Measurements from ENCODE around the gene IRF2BPL. TPM values are rescaled to one million over a fixed set of nuclear protein-coding genes. Genes with fewer than 3 reads are reported as not detected.

The IRF2BPL gene
- total RNA-seq, 5 donors from 2014 or later (not counting 1 experiment from before 2014, with no cell fraction given) = 32.6 to 50.4 (median 38.8) TPM

- H3K36me3 ChIP-seq (ENCODE audit: control insufficient read depth in 2 of 2, extremely low read depth in 1 of 2, insufficient read depth in 1 of 2, low read length in 1 of 2) = no peaks in the 10 kb centered on the region
- no peak overlapping the region for H3K4me3 ChIP-seq (ENCODE audit: control insufficient read depth in 1 of 2, extremely low read depth in 1 of 2, low read length in 1 of 2)
- ATAC-seq (replicated peaks in 1 of 4) = no peak
- H3K27me3 ChIP-seq (replicated peaks in 1 of 2; ENCODE audit: control insufficient read depth in 2 of 2, extremely low read depth in 1 of 2, insufficient read depth in 2 of 2, low read length in 1 of 2) = peaks cover 0 to 9% of the 10 kb centered on the region in 2 experiments
- Mint-ChIP-seq H3K27me3 (peaks cover 0 to 1% of the 10 kb centered on the region in 2 donors), H3K4me1 (peaks cover 0 to 9% (median 2%) of the 10 kb centered on the region in 3 donors), H3K4me3 (no peak overlapping the region), H3K9me3 (no peaks in the 10 kb centered on the region), H3K36me3 (no peaks in the 10 kb centered on the region), H3K27ac (no peak overlapping the region)
- ChIA-PET POLR2A (interaction anchor here in 1 of 2 donors (0.6 kb wide), 1 partner anchor 39 kb away, joined by 3 read pairs; no protein-coding TSS in a partner anchor), CTCF (interaction anchor here (0.6 to 1.5 kb wide), 6 partner anchors 16 to 193 kb away, joined by 3 to 8 read pairs (median 4); no protein-coding TSS in a partner anchor)
- H3K9me3 ChIP-seq = no peaks in the 10 kb centered on the region
- no peak overlapping the region for H3K27ac ChIP-seq (ENCODE audit: low read length)
- peaks cover 0 to 5% of the 10 kb centered on the region in 2 experiments for H3K4me1 ChIP-seq (ENCODE audit: control insufficient read depth in 1 of 2, extremely low read depth in 1 of 2, insufficient read depth in 2 of 2, low read length in 2 of 2)
- WGBS (ENCODE audit: insufficient coverage) = 83% methylated on average over 4 of the region's 10 CpGs
- DNase-seq = no peak
Observed at GRCh38 chr14:77063571-77064171, 35.2 kb upstream of the IRF2BPL start.

- peaks cover 0 to 9% of the 10 kb centered on the region in 2 experiments for H3K27me3 ChIP-seq (replicated peaks in 1 of 2; ENCODE audit: control insufficient read depth in 2 of 2, extremely low read depth in 1 of 2, insufficient read depth in 2 of 2, low read length in 1 of 2)
- peaks cover 0 to 8% (median 0%) of the 10 kb centered on the region in 3 donors for H3K4me1 Mint-ChIP-seq
- H3K27ac Mint-ChIP-seq = no peak overlapping the region
- DNase-seq (no peak), ATAC-seq (replicated peaks in 1 of 4) (no peak)
- H3K9me3 Mint-ChIP-seq = no peaks in the 10 kb centered on the region
- H3K27me3 Mint-ChIP-seq = no peaks in the 10 kb centered on the region
- 83% methylated on average over 3 of the region's 3 CpGs for WGBS (ENCODE audit: insufficient coverage)
- no peak overlapping the region for H3K4me3 Mint-ChIP-seq
- H3K27ac ChIP-seq (ENCODE audit: low read length) = no peak overlapping the region
- H3K36me3 ChIP-seq (ENCODE audit: control insufficient read depth in 2 of 2, extremely low read depth in 1 of 2, insufficient read depth in 1 of 2, low read length in 1 of 2) = no peaks in the 10 kb centered on the region
- CTCF ChIA-PET = interaction anchor here (0.7 to 1.5 kb wide), 4 partner anchors 17 to 191 kb away, joined by 3 to 5 read pairs (median 4); no protein-coding TSS in a partner anchor
- POLR2A ChIA-PET = interaction anchor here in 1 of 2 donors (0.5 kb wide), 1 partner anchor 37 kb away, joined by 11 read pairs; no protein-coding TSS in a partner anchor
- H3K36me3 Mint-ChIP-seq = no peaks in the 10 kb centered on the region
- no peaks in the 10 kb centered on the region for H3K9me3 ChIP-seq
- H3K4me1 ChIP-seq (ENCODE audit: control insufficient read depth in 1 of 2, extremely low read depth in 1 of 2, insufficient read depth in 2 of 2, low read length in 2 of 2) = no peaks in the 10 kb centered on the region
- no peak overlapping the region for H3K4me3 ChIP-seq (ENCODE audit: control insufficient read depth in 1 of 2, extremely low read depth in 1 of 2, low read length in 1 of 2)
Observed at GRCh38 chr14:77062261-77062660, 33.8 kb upstream of the IRF2BPL start.

- ChIA-PET CTCF (interaction anchor here in 1 of 2 donors (0.7 kb wide), 1 partner anchor 185 kb away, joined by 3 read pairs; no protein-coding TSS in a partner anchor), POLR2A (no interaction called here)
- no peak overlapping the region for H3K27ac Mint-ChIP-seq
- H3K4me1 ChIP-seq (ENCODE audit: control insufficient read depth in 1 of 2, extremely low read depth in 1 of 2, insufficient read depth in 2 of 2, low read length in 2 of 2) = no peaks in the 10 kb centered on the region
- 85% methylated on average over 5 of the region's 12 CpGs for WGBS (ENCODE audit: insufficient coverage)
- H3K36me3 ChIP-seq (ENCODE audit: control insufficient read depth in 2 of 2, extremely low read depth in 1 of 2, insufficient read depth in 1 of 2, low read length in 1 of 2) = no peaks in the 10 kb centered on the region
- peaks cover 0 to 8% of the 10 kb centered on the region in 2 experiments for H3K27me3 ChIP-seq (replicated peaks in 1 of 2; ENCODE audit: control insufficient read depth in 2 of 2, extremely low read depth in 1 of 2, insufficient read depth in 2 of 2, low read length in 1 of 2)
- H3K9me3 ChIP-seq = no peaks in the 10 kb centered on the region
- H3K9me3 Mint-ChIP-seq = no peaks in the 10 kb centered on the region
- DNase-seq (no peak), ATAC-seq (replicated peaks in 1 of 4) (no peak)
- H3K4me3 ChIP-seq (ENCODE audit: control insufficient read depth in 1 of 2, extremely low read depth in 1 of 2, low read length in 1 of 2) = no peak overlapping the region
- no peaks in the 10 kb centered on the region for H3K36me3 Mint-ChIP-seq
- H3K4me1 Mint-ChIP-seq = peaks cover 0 to 8% (median 0%) of the 10 kb centered on the region in 3 donors
- H3K27me3 Mint-ChIP-seq = no peaks in the 10 kb centered on the region
- no peak overlapping the region for H3K4me3 Mint-ChIP-seq
- no peak overlapping the region for H3K27ac ChIP-seq (ENCODE audit: low read length)
Observed at GRCh38 chr14:77061630-77062257, 33.2 kb upstream of the IRF2BPL start.

GRCh38 chr14:77059276-77059915, 30.9 kb upstream of the IRF2BPL start:
- Mint-ChIP-seq H3K36me3 (no peaks in the 10 kb centered on the region), H3K4me1 (peaks cover 0 to 21% (median 6%) of the 10 kb centered on the region in 3 donors), H3K27me3 (no peaks in the 10 kb centered on the region), H3K4me3 (no peak overlapping the region), H3K27ac (no peak overlapping the region), H3K9me3 (no peaks in the 10 kb centered on the region)
- ChIA-PET POLR2A (no interaction called here), CTCF (interaction anchor here in 1 of 2 donors (1.4 kb wide), 2 partner anchors 98 to 146 kb away, joined by 4 read pairs; no protein-coding TSS in a partner anchor)
- DNase-seq (peak in 2 of 35 experiments; percentile 5 to 19), ATAC-seq (replicated peaks in 1 of 4) (peak in 1 of 4 experiments; percentile 70)
- 88% methylated on average over 3 of the region's 12 CpGs for WGBS (ENCODE audit: insufficient coverage)
- Histone ChIP-seq H3K9me3 (no peaks in the 10 kb centered on the region), H3K27ac (ENCODE audit: low read length) (no peak overlapping the region), H3K4me1 (ENCODE audit: control insufficient read depth in 1 of 2, extremely low read depth in 1 of 2, insufficient read depth in 2 of 2, low read length in 2 of 2) (peaks cover 0 to 9% of the 10 kb centered on the region in 2 experiments), H3K36me3 (ENCODE audit: control insufficient read depth in 2 of 2, extremely low read depth in 1 of 2, insufficient read depth in 1 of 2, low read length in 1 of 2) (no peaks in the 10 kb centered on the region), H3K27me3 (replicated peaks in 1 of 2; ENCODE audit: control insufficient read depth in 2 of 2, extremely low read depth in 1 of 2, insufficient read depth in 2 of 2, low read length in 1 of 2) (peaks cover 0 to 3% of the 10 kb centered on the region in 2 experiments), H3K4me3 (ENCODE audit: control insufficient read depth in 1 of 2, extremely low read depth in 1 of 2, low read length in 1 of 2) (no peak overlapping the region)

- Histone ChIP-seq H3K4me1 (ENCODE audit: control insufficient read depth in 1 of 2, extremely low read depth in 1 of 2, insufficient read depth in 2 of 2, low read length in 2 of 2) (peaks cover 0 to 9% of the 10 kb centered on the region in 2 experiments), H3K4me3 (ENCODE audit: control insufficient read depth in 1 of 2, extremely low read depth in 1 of 2, low read length in 1 of 2) (no peak overlapping the region), H3K27ac (ENCODE audit: low read length) (no peak overlapping the region), H3K9me3 (no peaks in the 10 kb centered on the region), H3K27me3 (replicated peaks in 1 of 2; ENCODE audit: control insufficient read depth in 2 of 2, extremely low read depth in 1 of 2, insufficient read depth in 2 of 2, low read length in 1 of 2) (no peaks in the 10 kb centered on the region), H3K36me3 (ENCODE audit: control insufficient read depth in 2 of 2, extremely low read depth in 1 of 2, insufficient read depth in 1 of 2, low read length in 1 of 2) (no peaks in the 10 kb centered on the region)
- WGBS (ENCODE audit: insufficient coverage) = 77% methylated on average over 4 of the region's 9 CpGs
- Mint-ChIP-seq H3K27me3 (no peaks in the 10 kb centered on the region), H3K36me3 (no peaks in the 10 kb centered on the region), H3K4me1 (peaks cover 0 to 25% (median 6%) of the 10 kb centered on the region in 3 donors), H3K27ac (no peak overlapping the region), H3K9me3 (no peaks in the 10 kb centered on the region), H3K4me3 (no peak overlapping the region)
- DNase-seq (no peak), ATAC-seq (replicated peaks in 1 of 4) (no peak)
- CTCF ChIA-PET = interaction anchor here in 1 of 2 donors (0.7 to 1.4 kb wide), 3 partner anchors 97 to 186 kb away, joined by 3 to 4 read pairs (median 4); no protein-coding TSS in a partner anchor
- POLR2A ChIA-PET = no interaction called here
Observed at GRCh38 chr14:77058785-77059184, 30.3 kb upstream of the IRF2BPL start.

- DNase-seq (no peak), ATAC-seq (replicated peaks in 1 of 4) (no peak)
- Histone ChIP-seq H3K27ac (ENCODE audit: low read length) (no peak overlapping the region), H3K4me3 (ENCODE audit: control insufficient read depth in 1 of 2, extremely low read depth in 1 of 2, low read length in 1 of 2) (no peak overlapping the region), H3K9me3 (no peaks in the 10 kb centered on the region), H3K4me1 (ENCODE audit: control insufficient read depth in 1 of 2, extremely low read depth in 1 of 2, insufficient read depth in 2 of 2, low read length in 2 of 2) (peaks cover 0 to 13% of the 10 kb centered on the region in 2 experiments), H3K27me3 (replicated peaks in 1 of 2; ENCODE audit: control insufficient read depth in 2 of 2, extremely low read depth in 1 of 2, insufficient read depth in 2 of 2, low read length in 1 of 2) (no peaks in the 10 kb centered on the region), H3K36me3 (ENCODE audit: control insufficient read depth in 2 of 2, extremely low read depth in 1 of 2, insufficient read depth in 1 of 2, low read length in 1 of 2) (no peaks in the 10 kb centered on the region)
- H3K4me1 Mint-ChIP-seq = peaks cover 5 to 29% (median 11%) of the 10 kb centered on the region in 3 donors
- H3K36me3 Mint-ChIP-seq = no peaks in the 10 kb centered on the region
- no peaks in the 10 kb centered on the region for H3K27me3 Mint-ChIP-seq
- 91% methylated on average over 6 of the region's 9 CpGs for WGBS (ENCODE audit: insufficient coverage)
- POLR2A ChIA-PET = no interaction called here
- H3K27ac Mint-ChIP-seq = no peak overlapping the region
- H3K9me3 Mint-ChIP-seq = no peaks in the 10 kb centered on the region
- CTCF ChIA-PET = interaction anchor here in 1 of 2 donors (0.7 to 1.4 kb wide), 2 partner anchors 145 to 186 kb away, joined by 3 to 4 read pairs; no protein-coding TSS in a partner anchor
- no peak overlapping the region for H3K4me3 Mint-ChIP-seq
Observed at GRCh38 chr14:77058117-77058516, 29.6 kb upstream of the IRF2BPL start.

Data from T-cell (primary cell).